GM21447 (cell line): ENCODE results near the gene SRP68.
"Not testable (repeated sequence)": the region's sequence is repeated elsewhere in the genome, so short reads cannot be mapped to it uniquely, and the experiment has no call there.

ENCODE experiments used
- ATAC-seq: cut with Tn5 transposase; IDR thresholded peaks from one replicate; pipeline ENCODE4 v1.9.1; 2021; ENCODE audit not compliant: unreplicated experiment

Gene SRP68

DNA sequence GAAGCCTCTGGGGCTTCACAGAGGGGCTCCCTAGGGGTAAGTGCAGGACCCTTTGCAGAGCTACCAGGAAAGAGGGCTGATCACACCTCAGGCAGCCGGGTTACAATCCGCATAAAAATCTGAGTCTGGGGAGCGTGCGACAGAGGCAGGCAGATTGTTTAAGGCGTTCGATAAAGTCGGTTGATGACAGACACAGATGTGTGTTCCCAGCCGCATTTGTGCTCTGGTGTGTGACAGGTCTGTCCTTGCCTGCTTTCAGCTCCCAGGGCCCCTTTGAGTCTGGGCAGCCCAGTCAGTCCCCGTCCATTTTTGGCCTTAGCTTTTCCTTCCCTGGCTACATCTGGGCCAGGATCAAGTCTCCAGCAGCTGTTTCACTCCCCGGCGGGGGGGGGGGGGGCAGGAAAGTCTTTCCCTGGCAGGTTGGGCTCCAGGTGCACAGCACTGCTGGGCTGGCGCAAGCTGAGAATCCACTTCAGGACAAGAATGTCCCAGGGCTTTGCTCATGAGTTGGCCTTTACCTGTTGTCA, 5.3 kb upstream of the SRP68 start:
- no peak for ATAC-seq

- no peak for ATAC-seq
Observed at GRCh38 chr17:76076765-76077583, 4.7 kb upstream of the SRP68 start.

DNA sequence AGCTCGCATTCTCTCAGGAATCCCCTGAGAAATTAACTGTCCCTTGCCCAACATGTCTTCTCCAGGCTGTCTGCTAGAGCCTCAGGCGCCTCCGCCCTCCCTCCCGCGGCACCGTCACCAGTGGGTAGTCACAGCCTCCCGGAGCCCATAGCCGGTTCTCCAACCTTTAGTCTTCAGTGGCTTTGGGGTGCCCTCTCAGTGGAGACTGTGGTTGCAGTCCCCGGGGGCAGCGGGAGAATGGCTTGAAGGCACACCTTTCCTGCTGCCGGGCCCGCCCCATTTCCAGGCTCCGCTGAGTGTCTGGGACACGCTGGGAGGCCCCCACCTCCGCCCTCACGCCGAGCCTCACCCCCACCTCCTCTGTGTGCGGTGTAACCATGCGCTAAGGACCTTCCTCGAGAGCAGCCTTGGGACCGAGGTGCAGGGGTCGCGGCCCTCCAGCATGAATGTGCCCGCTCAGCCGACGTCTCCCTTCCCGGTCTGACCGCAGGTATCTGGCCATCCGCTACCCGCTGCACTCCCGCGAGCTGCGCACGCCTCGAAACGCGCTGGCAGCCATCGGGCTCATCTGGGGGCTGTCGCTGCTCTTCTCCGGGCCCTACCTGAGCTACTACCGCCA, 3.9 kb upstream of the SRP68 start:
- ATAC-seq, result no peak

DNA sequence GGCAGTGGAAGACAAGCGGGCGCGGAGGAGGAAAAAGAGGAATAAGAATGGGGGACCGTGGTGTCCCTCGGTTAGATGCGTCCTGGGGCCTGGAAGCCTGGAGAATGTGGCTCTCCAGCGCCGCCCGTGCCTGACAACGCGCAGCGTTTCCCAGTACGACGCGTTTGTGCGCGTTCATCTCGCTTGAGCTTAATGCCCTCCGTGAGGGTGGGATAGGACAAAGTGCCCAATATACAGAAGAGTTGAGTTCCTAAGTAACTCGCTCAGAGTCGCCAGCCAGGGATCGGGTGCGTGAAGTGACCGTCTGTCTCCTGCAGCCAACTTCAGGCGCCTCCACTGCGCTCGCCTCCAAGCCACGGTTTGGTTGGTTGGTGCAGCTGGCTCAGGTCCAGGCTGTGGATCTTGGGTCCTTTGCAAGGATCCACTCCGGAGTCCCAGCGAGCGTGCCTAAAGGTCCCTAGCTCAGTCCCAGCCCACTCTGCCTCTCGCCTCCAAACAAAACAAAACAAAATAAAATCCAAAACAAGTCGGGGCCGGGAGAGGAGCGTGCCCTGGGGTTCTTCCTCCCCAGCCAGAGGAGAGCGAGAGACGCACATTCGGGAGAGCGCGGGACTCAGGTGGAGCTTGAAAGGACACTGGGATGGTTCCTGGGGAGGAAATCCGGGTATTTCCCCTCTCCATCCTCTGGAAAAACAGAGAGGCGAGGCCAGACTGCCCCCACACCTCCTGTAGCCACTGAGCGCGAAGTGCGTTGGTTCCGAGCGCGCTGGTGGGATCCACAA, 3.2 kb upstream of the SRP68 start:
- no peak for ATAC-seq

DNA sequence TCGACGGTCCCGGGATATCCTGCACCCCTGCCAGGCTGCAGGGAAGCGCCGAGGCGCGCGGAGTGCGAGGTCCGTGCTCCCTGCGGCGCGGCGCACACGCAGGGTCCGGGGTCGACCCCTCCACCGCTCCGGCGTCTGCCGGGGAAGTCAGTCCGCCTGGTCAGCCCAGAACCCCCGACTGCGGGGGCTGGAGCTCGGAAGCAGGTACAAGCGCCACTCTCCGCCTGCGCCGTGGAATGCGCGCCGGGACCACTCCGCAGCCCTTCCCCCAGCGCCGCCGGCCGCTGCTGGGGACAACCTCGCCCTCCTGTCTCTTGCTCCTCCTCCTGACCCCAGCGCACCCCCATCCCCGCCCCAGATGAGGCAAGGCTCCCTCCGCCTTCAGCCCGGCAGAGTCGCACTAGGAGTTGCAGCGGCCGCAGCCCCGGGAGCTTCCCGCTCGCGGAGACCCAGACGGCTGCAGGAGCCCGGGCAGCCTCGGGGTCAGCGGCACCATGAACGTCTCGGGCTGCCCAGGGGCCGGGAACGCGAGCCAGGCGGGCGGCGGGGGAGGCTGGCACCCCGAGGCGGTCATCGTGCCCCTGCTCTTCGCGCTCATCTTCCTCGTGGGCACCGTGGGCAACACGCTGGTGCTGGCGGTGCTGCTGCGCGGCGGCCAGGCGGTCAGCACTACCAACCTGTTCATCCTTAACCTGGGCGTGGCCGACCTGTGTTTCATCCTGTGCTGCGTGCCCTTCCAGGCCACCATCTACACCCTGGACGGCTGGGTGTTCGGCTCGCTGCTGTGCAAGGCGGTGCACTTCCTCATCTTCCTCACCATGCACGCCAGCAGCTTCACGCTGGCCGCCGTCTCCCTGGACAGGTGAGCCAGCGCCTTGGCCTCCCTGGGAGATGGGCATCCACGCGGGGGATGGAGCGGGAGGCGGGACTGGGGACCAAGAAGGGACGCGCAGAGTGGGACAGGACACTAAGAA, 2.4 kb upstream of the SRP68 start, which contains the start of gene GALR2:
Gene GALR2 (plus strand): TSS at position 392 of the 974 bp plus-strand sequence. CDS start 103 bp downstream, at position 495.
- ATAC-seq, result no peak

DNA sequence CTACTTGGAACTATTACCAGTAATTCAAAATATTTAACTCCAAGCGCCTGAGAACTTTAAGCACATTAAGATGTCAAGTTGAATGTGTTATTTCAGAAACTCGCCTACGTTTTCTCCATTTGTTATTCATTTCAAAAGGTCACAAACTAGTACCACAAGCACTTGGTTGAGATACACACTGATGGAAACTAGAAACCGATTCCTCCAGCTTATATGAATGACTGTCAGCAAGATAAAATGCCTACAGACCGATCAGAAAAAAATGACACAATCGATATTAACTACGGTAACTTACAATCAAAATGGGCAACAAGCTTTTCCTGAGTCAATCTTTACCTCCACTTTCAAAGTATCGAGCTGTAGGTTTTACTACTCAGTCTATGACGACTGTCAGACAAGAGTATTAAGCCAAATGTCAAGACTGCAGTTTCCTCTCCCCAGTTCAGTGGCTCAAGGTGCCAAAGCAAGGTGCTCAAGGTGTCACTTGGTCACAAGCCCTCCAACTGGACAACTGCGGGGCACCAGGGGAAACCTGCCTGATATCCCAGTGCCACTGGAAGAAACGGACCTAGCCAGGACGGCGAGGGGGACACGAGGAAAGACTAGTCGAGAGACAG, 678 bp downstream of the SRP68 start:
- no peak for ATAC-seq

GRCh38 chr17:76065775-76066174, 6.5 kb downstream of the SRP68 start:
- ATAC-seq, result no peak

GRCh38 chr17:76063875-76064546, 8.3 kb downstream of the SRP68 start:
- ATAC-seq, result no peak

DNA sequence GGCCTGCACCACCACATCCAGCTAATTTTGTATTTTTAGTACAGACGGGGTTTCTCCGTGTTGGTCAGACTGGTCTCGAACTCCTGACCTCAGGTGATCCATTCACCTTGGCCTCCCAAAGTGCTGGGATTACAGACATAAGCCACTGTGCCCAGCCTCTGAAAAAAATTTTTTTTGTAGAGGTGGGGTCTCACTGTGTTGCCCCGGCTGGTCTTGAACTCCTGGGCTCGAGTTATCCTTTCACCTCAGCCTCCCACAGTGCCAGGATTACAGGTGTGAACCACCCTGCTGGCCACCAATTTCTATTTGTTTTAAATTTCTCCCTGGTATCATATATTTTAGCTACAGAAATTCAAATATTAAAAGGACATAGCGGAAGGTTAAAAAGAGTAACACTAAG, 14.1 kb downstream of the SRP68 start:
- not testable (repeated sequence) for ATAC-seq

- no peak for ATAC-seq
Observed at GRCh38 chr17:76056882-76057281, 15.4 kb downstream of the SRP68 start.

- ATAC-seq, result no peak
Observed at GRCh38 chr17:76054112-76054476, 18.2 kb downstream of the SRP68 start.

GRCh38 chr17:76053246-76054111, 18.8 kb downstream of the SRP68 start:
- no peak for ATAC-seq

GRCh38 chr17:76051561-76051960, 20.8 kb downstream of the SRP68 start:
- ATAC-seq, result no peak

DNA sequence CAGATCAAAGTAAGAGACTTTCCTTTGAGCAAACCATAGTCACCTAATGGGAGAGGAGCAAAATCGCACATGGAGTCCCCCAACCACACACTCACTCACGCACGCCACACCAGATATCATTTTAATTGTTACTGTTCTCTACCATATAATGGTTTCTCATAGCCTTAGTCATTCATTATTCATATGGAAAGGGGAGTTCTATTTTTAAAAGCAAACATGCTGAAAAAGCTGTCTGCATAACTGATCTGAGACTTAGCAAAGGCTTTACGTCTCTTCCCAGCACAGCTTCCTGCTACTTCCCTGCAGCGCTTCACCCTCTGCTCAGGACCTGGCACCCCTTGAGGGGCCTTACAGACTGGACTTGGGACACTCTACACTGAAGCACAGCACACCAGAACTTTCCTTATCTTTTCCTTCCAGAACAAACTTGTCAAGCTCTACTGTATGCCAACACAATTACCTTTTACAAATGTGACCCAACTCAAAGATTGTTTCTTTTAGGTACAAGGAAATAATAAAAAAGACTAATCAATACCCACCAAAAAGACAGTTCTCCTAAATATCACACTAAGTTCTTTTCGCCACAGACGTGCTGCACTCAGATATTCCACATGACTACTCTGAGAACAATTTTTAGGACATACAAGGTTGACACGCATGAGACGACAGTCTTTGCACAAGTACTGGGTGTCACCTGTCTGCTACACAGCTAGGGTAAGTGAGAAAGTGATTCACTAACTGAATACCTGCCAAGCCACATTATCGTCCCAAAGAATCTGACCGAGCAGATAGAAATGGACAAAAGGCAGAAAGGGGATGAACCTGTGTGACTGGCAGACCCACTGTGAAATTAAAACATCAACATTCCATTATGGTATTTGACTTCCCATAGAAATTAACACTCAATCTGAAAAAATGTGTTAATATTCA, 21.5 kb downstream of the SRP68 start:
- ATAC-seq, result no peak

- ATAC-seq, result no peak
Observed at GRCh38 chr17:76049836-76050537, 22.3 kb downstream of the SRP68 start.

DNA sequence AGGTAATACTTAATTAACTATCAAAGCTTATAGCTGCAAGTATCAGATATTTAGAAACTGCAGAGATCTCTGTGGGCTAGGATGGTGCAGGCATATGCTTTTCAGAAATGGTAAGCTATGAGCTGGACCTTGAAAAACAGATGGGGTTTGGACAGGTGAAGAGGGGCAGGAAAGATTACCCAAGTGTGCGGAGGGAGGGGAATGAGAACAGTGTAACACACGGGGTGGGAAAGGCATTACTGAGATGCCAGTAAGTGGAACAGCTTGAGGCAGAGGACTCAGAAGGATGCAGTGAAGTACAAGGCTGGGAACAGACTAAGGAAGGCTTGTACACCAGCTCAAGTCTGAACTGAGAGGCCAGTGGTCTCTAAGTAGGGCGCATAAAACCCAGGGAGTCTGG, 23.1 kb downstream of the SRP68 start:
- ATAC-seq, result no peak

GRCh38 chr17:76048711-76049110, 23.6 kb downstream of the SRP68 start:
- ATAC-seq, result no peak
